ENCODE data around the gene SLC13A2. TPM values are rescaled to one million over a fixed set of nuclear protein-coding genes. Genes with fewer than 3 reads are reported as not detected.

SLC13A2 gene
- total and polyA plus RNA-seq, 9 of the 15 experiments (the other 6 are each of a cell fraction or from before 2014, with no cell fraction given) = 0.13 TPM; not detected in 8

GRCh38 chr17:28527181-28527681 lies 53.8 kb downstream of the SLC13A2 start (continued):
- TF ChIP-seq PCBP1 (IDR thresholded peaks at IDR 0.05; ENCODE audit: low read depth, low read length, poor library complexity, severe bottlenecking) = no peak
- no peak for TF ChIP-seq PHF8 (IDR thresholded peaks at IDR 0.05; ENCODE audit: borderline replicate concordance, low read length)
- no peak for TF ChIP-seq DLX4 (CRISPR knock-in tag; IDR thresholded peaks at IDR 0.05)
- peak; percentile 67 for TF ChIP-seq CCNT2 (IDR thresholded peaks at IDR 0.05; ENCODE audit: borderline replicate concordance, extremely low read depth, insufficient read length, low read depth, low read length)
- no peak for TF ChIP-seq HCFC1 (IDR thresholded peaks at IDR 0.05; ENCODE audit: low read depth, low read length)
- TF ChIP-seq SMAD2 (IDR thresholded peaks at IDR 0.05; ENCODE audit: low read depth, low read length) = no peak
- peak; percentile 85 for TF ChIP-seq LEF1 (IDR thresholded peaks at IDR 0.05)
- TF ChIP-seq E2F8 (IDR thresholded peaks at IDR 0.05; ENCODE audit: low read depth, partially characterized antibody) = peak; percentile 74
- TF ChIP-seq TFAP4 (CRISPR knock-in tag; IDR thresholded peaks at IDR 0.05; ENCODE audit: borderline replicate concordance) = peak; percentile 83
- TF ChIP-seq NFRKB (IDR thresholded peaks at IDR 0.05; ENCODE audit: low read depth) = no peak
- TF ChIP-seq ZKSCAN8 (CRISPR knock-in tag; IDR thresholded peaks at IDR 0.05) = peak; percentile 68; the same call in 1 of the 2 replicates
- peak; percentile 91 for TF ChIP-seq TARDBP (IDR thresholded peaks at IDR 0.05)
- TF ChIP-seq BCLAF1 (IDR thresholded peaks at IDR 0.05; ENCODE audit: borderline replicate concordance in 1 of 2, control insufficient read depth in 1 of 2, low read depth in 2 of 2, low read length in 1 of 2) = no peak
- TF ChIP-seq ZNF175 (CRISPR knock-in tag; IDR thresholded peaks at IDR 0.05; ENCODE audit: low read depth) = peak; percentile 75; the same call in 1 of the 2 replicates
- TF ChIP-seq ZZZ3 (IDR thresholded peaks at IDR 0.05) = no peak
- TF ChIP-seq ZNF274 (IDR thresholded peaks at IDR 0.05; ENCODE audit: borderline replicate concordance, low read depth, low read length) = peak; percentile 62; the same call in 1 of the 2 replicates
- TF ChIP-seq KLF6 (CRISPR knock-in tag; IDR thresholded peaks at IDR 0.05; ENCODE audit: borderline replicate concordance) = no peak
- TF ChIP-seq ETV6 (IDR thresholded peaks at IDR 0.05; ENCODE audit: borderline replicate concordance in 1 of 2, low read depth in 2 of 2, low read length in 1 of 2) = no peak
- no peak for TF ChIP-seq ETV6 (CRISPR knock-in tag; IDR thresholded peaks at IDR 0.05; ENCODE audit: borderline replicate concordance)
- TF ChIP-seq CBFA2T3 (IDR thresholded peaks at IDR 0.05) = peak; percentile 100
- TF ChIP-seq KDM1A (IDR thresholded peaks at IDR 0.05) = peak; percentile 93 to 95
- no peak for TF ChIP-seq RFX7 (CRISPR knock-in tag; IDR thresholded peaks at IDR 0.05)
